Endothelial cell of umbilical vein (primary cell): Measurements from ENCODE around the gene SH3TC1. TPM values are rescaled to one million over a fixed set of nuclear protein-coding genes. Genes with fewer than 3 reads are reported as not detected.
A peak's percentile ranks its signal among the peaks of the same experiment; 100 is the strongest.

ENCODE experiments used
- BruUV-seq: library from RNA; stranded (reverse); fragments of 400-500 nt; replicated peaks from 2 replicates; lab custom pipeline; 2021; lab: Mats Ljungman, UMichigan
- CTCF ChIA-PET: fragments of 300-600, 350-600 bp; sonication (Branson Sonifier 250); formaldehyde crosslinking; loops from one replicate; lab custom pipeline; 2021; ENCODE audit warnings: antibody characterized with exemption, inconsistent platforms; lab: Charles Lee
- POLR2A ChIA-PET: fragments of 300-600, 350-600 bp; sonication (Branson Sonifier 250); formaldehyde crosslinking; loops from one replicate; lab custom pipeline; 2021; ENCODE audit warnings: antibody characterized with exemption, inconsistent platforms; lab: Charles Lee
- DNase-seq: peaks from one replicate; pipeline ENCODE4 v3.0.0-alpha.2; 2011; ENCODE audit warnings: low read depth, low spot score
- FAIRE-seq: peaks from 2 replicates; lab custom pipeline; 2011; peaks lifted over from hg19 to GRCh38; lab: Jason Lieb, UNC
- H2AFZ ChIP-seq: 2 replicates; pipeline ENCODE4 v1.6.0; 2012; ENCODE audit warnings: low read depth, low read length, control low read depth, inconsistent platforms
- H3K27ac ChIP-seq: 2 replicates; pipeline ENCODE4 v1.5.1; 2011; ENCODE audit warnings: low read depth, mild to moderate bottlenecking, control low read depth, low read length, moderate library complexity; ENCODE audit not compliant: insufficient read depth
- H3K27me3 ChIP-seq, 2 experiments: 2 replicates each; pipeline versions ENCODE4 v1.6.0 to v1.6.1; 2011; ENCODE audit warnings: low read length in 2 of 2, mixed read lengths in 1 of 2; ENCODE audit not compliant: control insufficient read depth in 2 of 2, insufficient read depth in 2 of 2
- H3K36me3 ChIP-seq, 2 experiments: 2 replicates in 1 of 2; 3 replicates in 1 of 2; pipeline ENCODE4 v1.5.1; 2011; ENCODE audit warnings: low read length in 2 of 2, mild to moderate bottlenecking in 1 of 2, moderate library complexity in 1 of 2; ENCODE audit not compliant: control insufficient read depth in 2 of 2, insufficient read depth in 2 of 2; ENCODE audit errors: extremely low read depth in 1 of 2
- H3K4me1 ChIP-seq: 3 replicates; pipeline ENCODE4 v1.5.1; 2011; ENCODE audit warnings: mild to moderate bottlenecking, low read length; ENCODE audit not compliant: control insufficient read depth, insufficient read depth; ENCODE audit errors: extremely low read depth
- H3K4me2 ChIP-seq: 2 replicates; pipeline ENCODE4 v1.6.1; 2011; ENCODE audit warnings: low read length, control low read depth, mixed read lengths; ENCODE audit not compliant: insufficient read depth
- H3K4me3 ChIP-seq, 3 experiments: fragments of 200-600 bp in 1 of 3; sonication (generic), shearing (Covaris generic) in 1 of 3; replicated peaks in 1 of 3; 2 replicates each; pipeline ENCODE4 v1.5.1; 2011 to 2016; ENCODE audit warnings: control low read depth in 3 of 3, low read length in 3 of 3, mild to moderate bottlenecking in 2 of 3, inconsistent platforms in 1 of 3, low read depth in 1 of 3, moderate library complexity in 1 of 3; ENCODE audit not compliant: insufficient read depth in 1 of 3
- H3K79me2 ChIP-seq: 2 replicates; pipeline ENCODE4 v1.6.0; 2012; ENCODE audit warnings: low read length, inconsistent platforms; ENCODE audit not compliant: control insufficient read depth, insufficient read depth
- H3K9ac ChIP-seq: replicated peaks from 2 replicates; pipeline ENCODE3; 2011; ENCODE audit warnings: low read length, control low read depth; ENCODE audit not compliant: insufficient read depth; ENCODE audit errors: extremely low read depth
- H3K9me1 ChIP-seq: replicated peaks from 3 replicates; pipeline ENCODE4 v1.6.0; 2011; ENCODE audit warnings: mild to moderate bottlenecking, low read length; ENCODE audit not compliant: control insufficient read depth, insufficient read depth; ENCODE audit errors: extremely low read depth
- H3K9me3 ChIP-seq: replicated peaks from 2 replicates; pipeline ENCODE4 v1.5.1; 2012; ENCODE audit warnings: low read length, inconsistent platforms; ENCODE audit not compliant: control insufficient read depth, insufficient read depth
- H4K20me1 ChIP-seq: replicated peaks from 2 replicates; pipeline ENCODE3; 2011; ENCODE audit warnings: mild to moderate bottlenecking, low read length; ENCODE audit not compliant: control insufficient read depth, insufficient read depth; ENCODE audit errors: extremely low read depth
- EZH2 ChIP-seq: IDR thresholded peaks from 2 replicates; pipeline ENCODE4 v1.6.1; 2012; ENCODE audit warnings: borderline replicate concordance, low read depth, mild to moderate bottlenecking, moderate library complexity, low read length, inconsistent platforms; ENCODE audit not compliant: severe bottlenecking
- FOS ChIP-seq: IDR thresholded peaks from 2 replicates; pipeline ENCODE4 v1.6.1; 2011; ENCODE audit warnings: mild to moderate bottlenecking, low read length, moderate library complexity, borderline replicate concordance; ENCODE audit not compliant: insufficient read depth
- GATA2 ChIP-seq: IDR thresholded peaks from 2 replicates; pipeline ENCODE4 v1.7.0; 2011; ENCODE audit warnings: low read depth, mild to moderate bottlenecking, moderate library complexity, mixed read lengths, low read length; ENCODE audit not compliant: insufficient read length, insufficient read depth
- JUN ChIP-seq: IDR thresholded peaks from 2 replicates; pipeline ENCODE4 v1.6.1; 2011; ENCODE audit warnings: borderline replicate concordance, low read depth; ENCODE audit not compliant: insufficient read length, insufficient read depth
- MAX ChIP-seq: IDR thresholded peaks from 2 replicates; pipeline ENCODE4 v1.6.1; 2011; ENCODE audit not compliant: insufficient read depth, insufficient read length
- MYC ChIP-seq: IDR thresholded peaks from one replicate; pipeline ENCODE4 v1.6.1; 2011; ENCODE audit warnings: mild to moderate bottlenecking, low read depth, low read length
- POLR2A ChIP-seq: IDR thresholded peaks from 2 replicates; pipeline ENCODE4 v1.6.1; 2012; ENCODE audit warnings: low read depth, mild to moderate bottlenecking, control low read depth, low read length
- POLR2AphosphoS5 ChIP-seq: IDR thresholded peaks from 2 replicates; pipeline ENCODE4 v1.6.1; 2012; ENCODE audit warnings: low read depth, mild to moderate bottlenecking, control low read depth, low read length, moderate library complexity; ENCODE audit not compliant: insufficient read depth
- dilution Hi-C: fragments of 300-500 bp; cut with MboI; formaldehyde crosslinking; loops from one replicate; pipeline ENCODE4 v1.15.0; 2019; ENCODE audit warnings: low sequenced_read_pairs; ENCODE audit not compliant: extremely low pct_ligation_motif_present
- intact Hi-C: fragments of 100-400 bp; cut with micrococcal nuclease; formaldehyde crosslinking; loops from one replicate; pipeline ENCODE4 v1.10.0; 2022
- polyA plus RNA-seq, 4 experiments: library from polyadenylated mRNA; depleted of rRNA in 3 of 4; stranded (reverse) in 3 of 4; unstranded in 1 of 4; fragments of >200 nt; gene quantifications; 2 replicates each; pipeline versions ENCODE4 v1.2.1 to v1.2.3, GENCODE V29; 2011 to 2012; ENCODE audit warnings: missing spikeins in 1 of 4
- total RNA-seq: library from RNA; stranded (reverse); gene quantifications from 2 replicates; pipeline ENCODE4 v1.2.3, GENCODE V29; 2021
- TF ChIP-seq, protein P1 (sequence below), 2 donors: IDR thresholded peaks; 1 replicate in 1 of 2; 2 replicates in 1 of 2; pipeline ENCODE4 v1.5.1; 2011; ENCODE audit warnings: low read length in 2 of 2, mild to moderate bottlenecking in 2 of 2, moderate library complexity in 2 of 2, control low read depth in 1 of 2, inconsistent platforms in 1 of 2, low read depth in 1 of 2; ENCODE audit not compliant: insufficient read depth in 1 of 2; ENCODE audit errors: extremely low read depth in 1 of 2

SH3TC1 gene
- total and polyA plus RNA-seq, 2 donors (not counting 3 experiments of a cell fraction or from before 2014, with no cell fraction given) = 96.5 to 192 TPM

DNA sequence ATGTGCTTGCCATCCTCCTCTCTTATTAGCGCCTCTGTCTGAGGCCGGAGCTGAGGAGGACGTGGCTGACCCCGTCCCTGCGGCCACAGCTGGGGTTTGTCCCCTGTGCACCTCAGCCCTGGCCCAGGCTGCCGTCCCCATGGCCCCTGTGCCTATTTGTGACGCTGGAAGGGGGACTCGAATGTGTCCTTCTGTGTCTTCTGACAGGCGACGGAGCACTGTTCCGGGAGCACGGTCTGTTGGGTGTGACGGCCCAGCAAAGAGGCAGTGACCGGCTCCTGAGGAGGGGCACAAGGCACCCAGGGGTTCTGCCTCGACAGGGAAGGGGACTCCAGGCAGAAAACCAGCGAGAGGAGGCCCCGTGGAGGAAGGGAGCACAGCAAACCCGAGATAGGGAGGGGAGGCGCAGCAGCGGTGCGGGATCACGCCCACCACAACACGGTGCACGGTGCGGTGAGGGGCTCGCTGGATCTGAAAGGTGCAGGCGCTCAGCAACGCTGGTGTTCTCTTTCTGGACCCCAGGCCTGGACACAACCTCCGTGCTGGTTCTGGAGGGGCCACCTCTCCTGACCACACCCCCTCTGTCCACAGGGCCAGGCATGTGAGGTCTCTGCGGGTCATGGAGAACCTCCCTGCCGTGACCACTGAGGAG, 5.6 kb downstream of the SH3TC1 start:
- FAIRE-seq = no peak
- dilution Hi-C loops = no loop called here
- CTCF ChIA-PET = interaction anchor here (0.8 to 14.2 kb wide), 2 partner anchors 13 to 27 kb away, joined by 3 to 196 read pairs; no protein-coding TSS in a partner anchor

More for the DNA sequence above, 5.6 kb downstream of the SH3TC1 start:
- H4K20me1 ChIP-seq = no peaks in the 10 kb centered on the region
- POLR2A ChIA-PET = no interaction called here
- H3K27ac ChIP-seq = peak overlapping the region; percentile 14
- no peaks in the 10 kb centered on the region for H3K9me3 ChIP-seq
- no peak overlapping the region for H3K9ac ChIP-seq
- intact Hi-C loops = loop anchor here (2.0 kb wide), 1 partner anchor 14 kb away; no protein-coding TSS in a partner anchor
- H3K9me1 ChIP-seq = no peaks in the 10 kb centered on the region
- peaks cover 7 to 42% of the 10 kb centered on the region in 2 experiments for H3K36me3 ChIP-seq
- peaks cover 71% of the 10 kb centered on the region for H3K79me2 ChIP-seq
- peaks cover 46% of the 10 kb centered on the region for H3K4me1 ChIP-seq
- BruUV-seq = no TSS peak
- DNase-seq = no peak
- H3K4me3 ChIP-seq = no peak overlapping the region
- no peak overlapping the region for H3K4me2 ChIP-seq
- H2AFZ ChIP-seq = no peak overlapping the region
- no peak for TF ChIP-seq GATA2
- TF ChIP-seq POLR2A = no peak
- no peak for TF ChIP-seq MYC
- no peak for TF ChIP-seq JUN
- TF ChIP-seq, protein P1, sequence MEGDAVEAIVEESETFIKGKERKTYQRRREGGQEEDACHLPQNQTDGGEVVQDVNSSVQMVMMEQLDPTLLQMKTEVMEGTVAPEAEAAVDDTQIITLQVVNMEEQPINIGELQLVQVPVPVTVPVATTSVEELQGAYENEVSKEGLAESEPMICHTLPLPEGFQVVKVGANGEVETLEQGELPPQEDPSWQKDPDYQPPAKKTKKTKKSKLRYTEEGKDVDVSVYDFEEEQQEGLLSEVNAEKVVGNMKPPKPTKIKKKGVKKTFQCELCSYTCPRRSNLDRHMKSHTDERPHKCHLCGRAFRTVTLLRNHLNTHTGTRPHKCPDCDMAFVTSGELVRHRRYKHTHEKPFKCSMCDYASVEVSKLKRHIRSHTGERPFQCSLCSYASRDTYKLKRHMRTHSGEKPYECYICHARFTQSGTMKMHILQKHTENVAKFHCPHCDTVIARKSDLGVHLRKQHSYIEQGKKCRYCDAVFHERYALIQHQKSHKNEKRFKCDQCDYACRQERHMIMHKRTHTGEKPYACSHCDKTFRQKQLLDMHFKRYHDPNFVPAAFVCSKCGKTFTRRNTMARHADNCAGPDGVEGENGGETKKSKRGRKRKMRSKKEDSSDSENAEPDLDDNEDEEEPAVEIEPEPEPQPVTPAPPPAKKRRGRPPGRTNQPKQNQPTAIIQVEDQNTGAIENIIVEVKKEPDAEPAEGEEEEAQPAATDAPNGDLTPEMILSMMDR (IDR thresholded peaks at IDR 0.05; ENCODE audit: extremely low read depth in 1 of 2, insufficient read depth in 1 of 2, low read depth in 1 of 2, low read length in 2 of 2) = no peak
- no peak for TF ChIP-seq MAX
- no peak for TF ChIP-seq FOS
- TF ChIP-seq EZH2 = no peak
- TF ChIP-seq POLR2AphosphoS5 = no peak
- H3K27me3 ChIP-seq = no peaks in the 10 kb centered on the region
